ENCODE measurements around the gene GP2.

Gene GP2

DNA sequence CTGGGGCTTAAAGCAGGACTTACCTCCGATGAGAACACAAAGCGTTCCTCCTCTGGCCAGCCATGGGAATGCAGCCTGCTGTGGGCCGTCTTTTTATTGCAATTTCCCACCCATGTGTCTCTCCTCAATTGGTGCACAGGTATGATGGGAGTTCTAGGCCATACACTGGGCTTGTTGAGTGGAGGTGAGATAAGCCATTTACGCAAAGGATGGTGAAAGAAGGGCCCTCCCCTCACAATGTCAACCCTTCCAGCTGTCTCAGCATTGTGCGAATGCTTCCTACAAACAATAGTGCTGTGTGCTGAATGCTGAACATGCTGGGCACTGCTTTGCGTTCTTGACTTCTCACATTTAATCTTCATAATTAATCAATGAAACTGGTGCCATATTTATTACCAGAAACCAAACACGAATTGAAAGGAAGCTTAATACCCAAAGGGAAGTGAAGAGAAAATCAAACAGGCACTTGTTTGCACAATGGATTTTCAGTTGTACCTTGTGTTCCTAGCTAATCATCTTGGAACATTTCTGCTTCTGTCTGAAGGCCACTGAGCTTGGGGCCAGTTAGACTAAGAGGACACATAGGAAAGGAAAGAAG, at the start of gene GP2:
TSS of gene GP2 (minus strand) at position 70 of the 598 bp plus-strand sequence. CDS start 1,082 bp downstream, outside the sequence.
- no peak for DNase-seq (ENCODE audit: low read depth in 2 of 2)

DNA sequence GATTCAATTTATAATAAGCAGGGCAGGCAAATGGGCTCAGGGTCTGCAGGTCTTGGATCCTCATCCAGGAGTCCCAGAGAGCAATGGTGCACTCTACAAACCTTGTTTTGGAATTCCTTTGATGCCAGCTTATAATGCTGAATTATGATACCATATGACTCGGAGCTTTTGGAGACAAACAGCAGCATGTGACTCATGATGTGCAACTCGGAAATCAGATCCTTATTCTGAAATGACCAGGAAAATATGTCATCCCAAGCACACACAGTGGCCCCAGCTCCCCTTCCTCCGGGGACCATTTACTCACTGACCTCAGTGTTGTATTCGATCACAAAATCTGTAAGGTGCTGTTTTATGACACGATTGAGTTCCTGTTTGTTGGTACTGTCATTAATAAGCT, 45.4 kb upstream of the GP2 start:
- DNase-seq (ENCODE audit: low read depth in 2 of 2) = no peak

DNA sequence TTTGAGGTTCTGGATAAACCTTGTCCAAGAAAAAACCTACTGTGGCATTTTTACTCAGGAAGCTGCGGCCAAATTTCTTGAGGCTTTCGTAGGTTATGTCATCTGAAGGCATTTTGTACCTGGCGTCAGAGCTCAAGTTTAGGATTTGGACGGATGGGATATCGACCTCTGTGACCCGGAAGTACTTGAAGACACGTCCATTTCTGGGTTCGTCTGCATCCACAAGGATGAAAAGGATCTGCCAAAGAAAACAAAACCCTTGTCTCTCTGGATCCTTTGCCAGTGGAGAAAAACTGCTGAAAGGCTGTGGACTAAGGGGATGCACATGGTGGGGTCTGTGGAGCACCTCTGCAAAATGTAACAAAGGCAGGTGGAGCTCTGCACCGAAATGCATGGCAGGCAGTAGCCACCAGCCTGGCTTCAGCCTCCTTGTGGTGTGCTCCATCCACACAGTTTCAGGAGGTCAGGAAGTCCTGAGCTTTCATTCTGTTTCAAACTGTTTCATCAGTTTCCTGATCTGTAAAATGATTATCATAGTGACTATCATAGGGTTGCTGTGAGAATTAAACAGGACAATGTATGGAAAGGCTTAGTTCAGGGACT, 42.2 kb upstream of the GP2 start:
- no peak for DNase-seq (ENCODE audit: low read depth in 2 of 2)

DNA sequence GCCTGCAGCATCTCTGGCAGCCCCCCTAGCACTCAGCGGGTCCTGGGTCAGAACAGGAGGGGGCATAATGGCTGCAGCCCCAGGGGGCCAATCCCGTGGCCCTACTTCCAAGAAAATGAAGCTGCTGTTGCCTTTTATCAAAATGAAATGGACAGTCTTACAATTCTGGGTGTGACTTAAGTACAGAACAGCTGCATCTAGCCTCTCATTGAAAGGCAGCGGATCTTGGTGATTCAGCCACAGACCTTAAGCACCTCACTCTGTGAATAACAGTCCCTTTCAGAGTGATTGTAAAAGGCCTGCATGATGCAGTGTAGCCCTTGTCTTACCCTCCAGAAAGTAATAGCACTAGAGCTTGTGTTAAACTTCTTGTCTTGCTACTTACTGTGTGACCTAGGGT, 36.7 kb upstream of the GP2 start:
- DNase-seq (ENCODE audit: low read depth in 2 of 2) = no peak

DNA sequence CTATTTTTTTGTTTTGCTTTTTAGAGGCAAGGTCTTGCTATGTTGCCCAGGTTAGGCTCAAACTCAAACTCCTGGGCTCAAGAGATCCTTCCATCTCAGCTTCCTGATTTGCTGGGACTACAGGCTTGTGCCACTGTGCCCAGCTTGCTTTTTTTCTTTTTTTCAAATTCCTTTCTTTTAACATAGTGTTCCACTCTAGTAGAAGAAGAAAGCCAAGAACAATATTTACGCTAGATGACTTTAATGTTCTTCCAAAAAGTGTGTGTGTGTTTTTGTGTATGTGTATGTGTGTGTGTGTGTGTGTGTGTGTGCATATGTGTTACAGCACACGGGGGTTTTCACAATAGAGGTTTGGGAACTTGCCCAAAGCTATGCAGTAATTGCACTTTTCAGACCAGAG, 35.9 kb upstream of the GP2 start:
- DNase-seq (ENCODE audit: low read depth in 2 of 2) = no peak

DNA sequence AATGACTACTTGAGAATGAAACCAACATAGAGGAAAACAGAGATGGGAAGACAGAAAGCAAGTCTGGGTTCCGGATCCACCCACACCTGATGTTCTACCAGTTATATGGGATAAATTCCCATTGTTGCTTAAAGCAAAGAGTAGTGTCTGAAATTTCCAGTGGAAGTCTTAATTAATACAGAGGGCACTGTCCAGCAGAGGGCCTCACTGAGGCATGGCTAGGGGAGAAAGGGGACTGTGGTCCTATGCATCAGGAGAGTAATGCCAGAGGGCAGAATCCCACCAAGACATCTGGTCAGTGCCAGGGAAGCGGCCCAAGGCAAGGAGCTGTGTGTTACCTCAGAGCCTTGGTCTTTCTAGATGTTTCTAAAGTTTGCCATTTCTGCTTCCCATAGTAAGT, 32.7 kb upstream of the GP2 start:
- no peak for DNase-seq (ENCODE audit: low read depth in 2 of 2)

DNA sequence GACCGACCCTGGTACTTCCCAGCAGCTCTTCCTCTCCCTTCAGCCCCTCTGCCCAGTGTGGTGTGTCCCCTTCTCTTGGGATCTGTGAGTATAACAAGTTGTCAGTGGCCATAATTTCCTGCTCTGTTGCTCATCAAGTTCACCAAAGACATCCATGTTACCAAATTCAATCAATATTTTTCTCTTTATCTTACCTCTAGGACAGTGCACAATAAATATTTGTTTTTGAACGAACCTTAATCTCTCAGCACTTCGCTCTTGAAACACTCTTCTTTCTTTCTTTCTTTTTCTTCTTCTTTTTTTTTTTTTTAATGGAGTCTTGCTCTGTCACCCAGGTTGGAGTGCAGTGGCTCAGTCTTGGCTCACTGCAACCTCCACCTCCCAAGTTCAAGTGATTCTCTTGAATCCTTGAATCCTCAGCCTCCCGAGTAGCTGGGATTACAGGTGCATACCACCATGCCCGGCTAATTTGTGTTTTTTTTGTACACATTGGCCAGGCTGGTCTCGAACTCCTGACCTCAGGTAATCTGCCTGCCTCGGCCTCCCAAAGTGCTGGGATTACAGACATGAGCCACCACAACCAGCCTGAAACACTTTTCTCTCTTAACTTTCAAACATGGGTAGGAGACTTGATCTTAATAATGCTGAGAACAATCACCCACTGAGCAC, 27.9 kb upstream of the GP2 start:
- DNase-seq (ENCODE audit: low read depth in 2 of 2) = no peak

DNA sequence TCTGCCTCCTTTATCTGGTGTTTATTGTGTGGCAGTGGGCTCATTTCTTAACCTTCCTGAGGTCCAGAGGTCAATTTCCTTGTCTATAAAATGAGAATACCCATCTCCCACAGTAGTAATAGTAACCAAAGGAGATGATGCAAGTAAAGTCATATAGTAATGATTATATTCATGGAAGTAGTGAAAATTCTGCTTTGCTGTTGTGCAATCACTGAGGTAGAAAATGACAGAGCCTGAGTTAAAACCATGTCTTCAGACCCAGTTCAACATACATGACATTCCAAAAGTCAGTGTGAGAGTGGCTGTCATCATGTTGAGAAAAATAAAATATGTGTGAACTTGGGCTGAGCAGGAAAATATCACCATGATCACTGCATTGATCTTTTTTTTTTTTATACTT, 26.1 kb upstream of the GP2 start:
- DNase-seq (ENCODE audit: low read depth in 2 of 2) = no peak

DNA sequence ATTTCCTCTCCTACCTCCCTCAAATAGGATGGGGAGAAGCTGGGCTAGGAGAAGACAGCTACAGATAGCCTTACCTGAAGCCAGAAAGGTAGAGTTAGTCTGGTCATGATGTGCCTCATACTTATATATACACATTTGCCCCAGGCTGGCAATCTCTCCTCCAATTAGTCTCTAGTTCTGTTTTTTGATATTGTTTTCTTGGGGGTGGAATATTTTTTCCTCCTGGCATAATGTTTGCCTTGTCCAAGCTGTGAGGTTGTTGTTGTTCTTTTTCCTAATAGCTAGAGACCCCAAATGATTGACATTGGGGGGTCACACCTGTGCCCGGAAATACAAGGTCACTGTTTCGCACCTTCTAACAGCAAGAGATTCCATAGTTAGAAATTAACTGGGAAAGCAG, 25.3 kb upstream of the GP2 start, which contains the start of gene UMOD:
TSS of gene UMOD (minus strand) at position 101 of the 400 bp plus-strand sequence. CDS start 1,978 bp downstream, outside the sequence.
- DNase-seq (ENCODE audit: low read depth in 2 of 2) = no peak

DNA sequence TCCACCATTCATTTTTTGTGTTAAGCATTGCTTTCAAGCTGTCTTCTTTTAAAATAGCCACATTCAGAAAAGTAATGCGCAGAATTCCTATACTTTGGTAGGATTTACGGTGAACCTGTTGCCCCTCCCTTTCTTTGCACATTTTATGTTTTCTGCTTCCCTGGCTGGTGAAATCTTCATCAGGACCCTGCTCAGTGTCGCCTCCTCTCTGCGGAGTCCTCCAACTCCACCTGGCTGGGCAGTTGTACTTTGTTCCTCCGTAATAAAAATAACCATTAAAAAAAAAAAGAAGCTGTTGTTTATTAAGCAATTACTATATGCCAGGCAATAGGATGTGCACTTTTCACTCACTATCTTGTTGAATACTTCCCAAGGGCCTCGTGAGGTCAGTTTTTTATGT, 22.3 kb upstream of the GP2 start:
- no peak for DNase-seq (ENCODE audit: low read depth in 2 of 2)

DNA sequence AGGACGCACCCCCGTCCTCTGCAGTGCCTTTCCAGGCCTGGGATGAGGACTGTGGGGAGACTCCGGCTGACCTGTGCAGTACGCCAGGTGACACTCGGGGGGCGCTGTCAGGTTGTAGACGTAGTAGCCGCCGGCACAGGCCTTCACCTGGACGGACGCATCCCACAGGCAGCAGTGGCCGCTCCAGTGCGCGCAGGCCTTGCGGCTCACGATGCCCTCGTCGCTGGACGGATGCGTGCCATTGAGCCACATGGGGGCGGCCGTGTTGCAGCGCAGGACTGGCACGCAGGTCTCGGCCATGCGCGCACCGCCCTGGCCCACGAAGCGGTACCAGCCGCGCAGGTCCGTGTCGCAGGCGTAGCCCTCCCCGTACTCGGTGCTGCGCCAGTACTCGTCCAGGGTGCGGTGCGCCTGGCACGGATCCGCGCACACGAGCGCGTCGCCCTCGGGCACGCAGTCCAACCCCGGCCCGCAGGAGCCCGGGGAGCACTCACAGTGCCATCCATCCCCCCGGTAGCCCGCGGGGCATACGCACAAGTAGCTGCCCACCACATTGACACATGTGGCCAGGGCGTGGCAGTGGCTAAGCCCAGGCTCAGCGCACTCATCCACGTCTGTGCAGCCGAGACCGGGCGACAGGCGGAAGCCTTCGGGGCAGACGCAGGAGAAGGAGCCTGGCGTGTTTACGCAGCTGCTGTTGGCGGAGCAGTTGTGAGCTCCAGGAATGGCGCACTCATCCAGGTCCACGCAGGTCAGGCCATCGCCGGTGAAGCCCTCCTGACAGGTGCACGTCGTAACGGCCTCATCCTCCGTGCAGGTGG, 21.3 kb upstream of the GP2 start:
- DNase-seq (ENCODE audit: low read depth in 2 of 2) = no peak

DNA sequence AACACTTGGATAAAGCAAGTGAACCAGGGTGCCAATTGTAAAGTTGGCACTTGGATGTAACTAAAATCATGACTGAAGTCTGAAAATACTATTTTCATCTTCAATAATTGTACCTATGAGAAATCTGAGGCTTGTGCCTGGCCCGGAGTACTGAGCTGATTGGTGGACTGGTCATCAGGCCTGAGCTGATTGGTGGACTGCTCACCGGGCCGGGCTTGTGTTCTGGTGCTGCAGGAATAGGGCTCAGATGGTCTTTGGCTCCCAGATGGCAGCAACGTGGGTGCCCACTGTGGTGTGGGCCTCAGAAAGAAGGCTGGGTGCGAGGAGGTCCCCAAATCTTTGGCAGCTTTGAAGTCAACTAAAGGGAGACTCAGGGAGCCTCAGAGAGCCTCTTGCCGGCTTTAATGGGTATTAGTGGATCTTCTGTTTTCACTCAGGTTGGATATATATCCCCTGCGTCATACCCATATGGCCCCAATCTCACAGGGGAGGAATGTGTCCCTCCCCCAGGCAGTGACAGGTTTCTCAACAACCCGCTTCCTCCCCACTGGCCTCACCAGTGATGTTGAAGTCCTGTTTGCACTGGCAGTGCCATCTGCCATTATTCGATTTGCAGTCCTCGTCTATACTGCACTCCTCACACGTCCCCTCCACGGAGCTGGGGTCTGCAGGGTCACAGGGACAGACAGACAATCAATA, 20.5 kb upstream of the GP2 start:
- DNase-seq (ENCODE audit: low read depth in 2 of 2) = no peak

DNA sequence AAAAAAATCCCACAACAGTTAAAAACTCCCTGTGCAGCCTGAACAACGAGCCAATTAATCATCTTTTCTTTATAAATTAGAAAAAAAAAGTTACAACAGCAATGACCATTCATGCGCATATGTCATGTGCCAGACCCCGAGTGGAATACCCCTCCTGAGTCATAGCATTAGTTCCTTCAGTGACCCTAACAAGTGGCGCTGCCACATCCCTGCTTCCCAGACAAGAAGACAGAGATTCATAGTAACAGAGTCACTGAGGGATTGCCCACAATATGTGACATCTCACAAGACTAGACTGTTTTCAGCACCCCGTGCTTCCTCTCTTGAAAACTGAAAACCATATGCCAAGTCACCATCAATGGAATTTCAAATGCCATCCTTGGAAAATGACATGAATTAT, 17.3 kb upstream of the GP2 start:
- no peak for DNase-seq (ENCODE audit: low read depth in 2 of 2)

DNA sequence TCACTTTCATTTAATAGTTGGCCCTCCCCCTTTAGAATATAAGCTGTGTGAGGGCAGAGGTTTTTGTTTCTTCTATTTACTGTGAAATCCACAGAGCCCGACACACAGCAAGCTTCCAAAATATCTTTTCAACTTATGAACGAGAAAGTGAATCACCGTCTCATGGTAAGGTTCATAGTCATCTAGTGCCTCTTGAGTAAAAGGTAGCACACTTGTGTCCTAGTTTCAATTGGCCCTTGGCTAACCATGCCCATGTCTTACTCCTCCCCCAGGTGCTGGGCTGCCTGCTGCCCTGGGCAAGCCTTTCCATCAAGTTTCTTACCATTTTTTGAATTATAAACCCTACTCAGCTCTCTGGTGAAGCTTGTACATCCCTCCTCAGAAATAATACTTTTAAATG, 12.4 kb upstream of the GP2 start:
- no peak for DNase-seq (ENCODE audit: low read depth in 2 of 2)

DNA sequence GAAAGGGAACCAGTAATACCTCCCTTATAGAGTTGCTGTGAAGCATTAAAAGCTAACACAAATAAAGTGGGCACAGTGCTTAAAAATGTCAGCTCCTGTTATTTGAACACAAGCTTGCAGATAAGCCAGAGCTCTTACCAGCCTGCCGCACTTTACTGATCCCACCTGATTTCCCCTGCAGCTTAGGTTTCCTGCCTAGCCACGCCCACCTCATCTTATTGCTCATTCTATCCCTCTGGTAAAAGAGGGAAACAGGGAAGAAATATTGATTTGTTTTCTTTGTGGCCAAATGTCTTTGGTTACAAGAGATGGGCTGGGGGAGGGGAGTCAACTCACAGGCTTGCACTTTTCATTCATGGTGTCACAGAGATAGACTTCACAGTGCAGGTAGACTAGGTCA, 9.6 kb upstream of the GP2 start:
- DNase-seq (ENCODE audit: low read depth in 2 of 2) = no peak

DNA sequence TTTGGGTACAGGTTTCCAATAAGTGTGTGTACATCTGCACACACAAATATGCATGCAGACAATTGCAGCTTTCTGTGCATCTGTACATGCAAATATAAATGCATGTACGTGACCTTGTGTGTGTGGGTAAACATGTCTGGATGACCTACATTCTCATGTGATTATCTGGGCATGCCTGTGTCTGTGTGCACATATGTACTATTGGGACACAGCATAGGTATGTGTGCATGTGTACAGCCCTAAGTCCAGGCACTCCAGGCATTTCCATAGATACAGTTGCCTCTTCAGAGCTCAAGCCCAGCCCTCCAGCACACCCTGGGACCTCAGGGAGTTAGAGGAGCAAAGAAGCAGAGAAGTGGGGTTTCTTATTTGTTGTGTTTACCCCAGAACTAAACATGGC, 7.1 kb upstream of the GP2 start:
- DNase-seq (ENCODE audit: low read depth in 2 of 2) = no peak

DNA sequence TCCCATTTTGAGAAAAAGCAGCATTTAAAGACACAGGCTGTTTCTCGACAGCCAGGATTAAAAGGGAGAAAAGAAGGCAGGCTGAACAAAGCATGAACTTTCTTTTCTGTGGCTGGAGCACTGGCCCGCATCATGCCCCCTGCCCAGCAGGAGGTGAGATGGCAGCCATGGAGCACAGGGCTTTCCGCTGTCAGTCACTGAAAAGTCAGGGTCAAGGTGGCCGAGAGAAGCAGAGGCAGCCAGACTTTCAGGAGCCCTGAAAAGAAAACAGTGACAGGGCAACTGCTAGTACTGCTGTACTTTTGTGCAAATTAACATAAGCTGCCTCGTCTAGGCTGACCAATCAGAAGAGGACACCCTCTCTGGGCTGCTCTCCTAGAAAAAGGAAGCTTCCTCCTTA, 5.8 kb upstream of the GP2 start:
- DNase-seq (ENCODE audit: low read depth in 2 of 2) = no peak

DNA sequence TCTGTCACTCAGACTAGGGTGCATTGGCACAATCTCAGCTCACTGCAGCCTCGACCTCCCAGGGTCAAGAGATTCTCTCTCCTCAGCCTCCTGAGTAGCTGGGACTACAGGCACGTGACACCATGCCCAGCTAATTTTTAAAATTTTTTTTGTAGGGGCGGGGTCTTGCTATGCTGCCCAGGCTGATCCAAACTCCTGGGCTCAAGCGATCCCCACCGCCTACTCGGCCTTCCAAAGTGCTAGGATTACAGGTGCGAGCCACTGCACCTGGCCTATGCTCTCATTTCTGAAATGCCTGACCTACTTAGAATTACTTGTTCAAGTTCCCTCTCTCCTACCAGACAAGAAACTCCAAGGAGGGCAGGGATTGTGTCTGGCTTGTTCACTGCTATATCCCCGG, 5.1 kb upstream of the GP2 start:
- DNase-seq (ENCODE audit: low read depth in 2 of 2) = no peak

DNA sequence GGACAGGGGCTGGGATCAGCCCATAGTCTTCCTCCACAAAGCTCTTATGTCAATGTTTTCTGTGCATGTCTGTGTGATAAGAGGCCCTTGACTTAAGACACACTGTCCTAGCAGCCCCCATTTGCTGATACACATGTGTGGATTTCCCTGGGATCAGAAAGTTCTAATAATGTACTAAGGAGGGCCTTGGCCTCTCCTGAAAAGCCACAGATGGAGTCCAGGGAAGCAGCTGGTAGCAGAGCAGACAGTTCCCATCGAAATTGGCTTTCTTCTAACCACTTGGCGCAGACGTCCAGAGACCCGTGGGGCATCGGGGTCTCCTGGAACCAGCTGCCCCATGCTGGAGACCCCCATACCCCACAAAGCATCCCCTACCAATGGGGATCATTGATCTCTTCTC, 4.3 kb upstream of the GP2 start:
- DNase-seq (ENCODE audit: low read depth in 2 of 2) = no peak

DNA sequence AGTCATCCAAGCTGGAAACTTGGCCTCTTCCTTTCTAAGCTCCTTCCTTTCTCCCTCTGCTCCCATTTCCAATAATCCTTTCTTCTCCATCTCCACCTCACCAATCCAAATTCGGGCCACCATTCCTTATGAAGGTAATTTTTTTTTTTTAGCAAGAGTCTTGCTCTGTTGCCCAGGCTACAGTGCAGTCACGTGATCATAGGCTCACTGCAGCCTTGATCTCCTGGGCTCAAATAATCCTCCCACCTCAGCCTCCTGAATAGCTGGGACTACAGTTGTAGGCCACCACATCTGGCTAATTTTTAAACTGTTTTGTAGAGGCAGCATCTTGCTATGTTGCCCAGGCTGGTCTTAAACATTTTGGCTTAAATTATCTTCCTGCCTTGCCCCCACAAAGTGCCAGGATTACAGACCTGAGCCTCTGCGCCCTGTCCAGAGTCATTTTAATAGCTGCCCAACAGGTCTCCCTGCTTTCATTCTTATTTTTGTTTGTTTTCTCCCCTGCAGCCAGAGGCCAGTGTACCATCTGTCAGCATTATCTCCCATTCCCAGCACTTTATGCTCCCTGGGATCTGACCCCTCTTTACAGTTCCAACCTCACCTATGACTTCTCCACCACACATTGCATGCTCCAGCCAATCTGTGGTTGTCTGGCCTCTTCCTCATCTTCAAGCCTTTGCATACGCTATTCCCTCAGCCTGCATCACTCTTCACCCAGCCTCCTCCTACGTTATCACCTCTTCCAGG, 2.3 kb upstream of the GP2 start:
- no peak for DNase-seq (ENCODE audit: low read depth in 2 of 2)

DNA sequence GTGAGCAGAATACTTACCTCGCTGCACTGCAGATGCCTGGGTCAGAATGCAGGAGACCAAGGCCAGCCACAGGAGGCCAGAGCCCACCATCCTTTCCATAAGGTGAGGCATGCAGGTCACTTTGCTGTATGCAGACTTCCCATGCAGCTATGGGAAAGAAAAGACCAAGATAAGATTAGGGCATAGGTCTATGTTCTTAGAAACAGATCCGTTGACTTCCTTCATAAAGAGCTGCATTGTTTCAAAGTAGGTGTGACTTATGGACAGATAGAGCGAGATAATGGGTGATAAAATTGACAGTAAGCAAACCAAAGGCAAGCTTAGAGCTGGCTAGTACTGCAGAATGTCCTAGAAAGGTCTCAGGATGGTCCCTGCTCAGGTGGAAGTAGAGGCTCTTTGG, 992 bp downstream of the GP2 start:
- DNase-seq (ENCODE audit: low read depth in 2 of 2) = no peak

Data from stimulated activated CD8-positive, alpha-beta memory T cell treated with anti-CD3 and anti-CD28 coated beads, Interleukin-7, amount 100 ng/mL, for 1 hour (primary cell).